DMS79 (cell line): ENCODE measurements around the gene SPEF1.
"Not testable (repeated sequence)": the region's sequence is repeated elsewhere in the genome, so short reads cannot be mapped to it uniquely, and the experiment has no call there.

Source experiments
- DNase-seq: peaks from one replicate; lab custom pipeline; 2025; lab: John Stamatoyannopoulos, UW

Gene SPEF1

GRCh38 chr20:3808544-3808943 lies 27.3 kb upstream of the SPEF1 start:
- no peak for DNase-seq

- no peak for DNase-seq
These were observed 23.5 kb upstream of the SPEF1 start for GRCh38 chr20:3804781-3805180.

GRCh38 chr20:3804254-3804751 lies 23.1 kb upstream of the SPEF1 start:
- no peak for DNase-seq

GRCh38 chr20:3803854-3804253 lies 22.6 kb upstream of the SPEF1 start:
- DNase-seq: no peak

- DNase-seq: no peak
These were observed 22.0 kb upstream of the SPEF1 start for GRCh38 chr20:3803289-3803688.

- DNase-seq: no peak
These were observed 21.4 kb upstream of the SPEF1 start for GRCh38 chr20:3802524-3803239.

GRCh38 chr20:3801846-3802245 lies 20.6 kb upstream of the SPEF1 start:
- no peak for DNase-seq

- DNase-seq: no peak
These were observed 20.1 kb upstream of the SPEF1 start for GRCh38 chr20:3801299-3801698.

GRCh38 chr20:3800878-3801260 lies 19.6 kb upstream of the SPEF1 start:
- DNase-seq: no peak

GRCh38 chr20:3800256-3800877 lies 19.1 kb upstream of the SPEF1 start:
- DNase-seq: no peak

- DNase-seq: no peak
These were observed 17.6 kb upstream of the SPEF1 start for GRCh38 chr20:3798908-3799248.

GRCh38 chr20:3798373-3798768 lies 17.1 kb upstream of the SPEF1 start:
- no peak for DNase-seq

GRCh38 chr20:3797592-3798372 lies 16.5 kb upstream of the SPEF1 start:
- peak; percentile 13 for DNase-seq

GRCh38 chr20:3797226-3797545 lies 15.9 kb upstream of the SPEF1 start:
- no peak for DNase-seq

- no peak for DNase-seq
These were observed 15.4 kb upstream of the SPEF1 start for GRCh38 chr20:3796477-3797225.

GRCh38 chr20:3795511-3796468 lies 14.5 kb upstream of the SPEF1 start, which contains the start of gene CDC25B:
Gene CDC25B, plus strand, starts transcription at chr20:3796310. Its CDS starts 222 bp downstream, at chr20:3796532.
- DNase-seq: peak; percentile 84

GRCh38 chr20:3794701-3795420 lies 13.6 kb upstream of the SPEF1 start:
- DNase-seq: no peak

GRCh38 chr20:3794168-3794567 lies 12.9 kb upstream of the SPEF1 start:
- DNase-seq: not testable (repeated sequence)

- not testable (repeated sequence) for DNase-seq
These were observed 8.0 kb upstream of the SPEF1 start for GRCh38 chr20:3789201-3789600.

- DNase-seq: no peak
These were observed 7.5 kb upstream of the SPEF1 start for GRCh38 chr20:3788685-3789155.
